GM18951 (cell line): ENCODE data around the gene LRP5.
"Not testable (repeated sequence)": the region's sequence is repeated elsewhere in the genome, so short reads cannot be mapped to it uniquely, and the experiment has no call there.

Experiments
- POLR2A ChIP-seq: IDR thresholded peaks from 4 replicates; pipeline ENCODE4 v1.6.1; 2011; ENCODE audit warnings: mild to moderate bottlenecking; ENCODE audit not compliant: insufficient read length, insufficient read depth; ENCODE audit errors: extremely low read depth
- in situ Hi-C: fragments of 300-500 bp; cut with MboI; formaldehyde crosslinking; loops from one replicate; pipeline ENCODE4 v1.12.0; 2022; ENCODE audit warnings: low sequenced_read_pairs, mixed read lengths, inconsistent platforms; ENCODE audit not compliant: unreplicated experiment

Gene LRP5

GRCh38 chr11:68439355-68440065, 127.1 kb downstream of the LRP5 start:
- TF ChIP-seq POLR2A, result no peak
- in situ Hi-C loops, result no loop called here

GRCh38 chr11:68440224-68440623, 127.8 kb downstream of the LRP5 start:
- in situ Hi-C loops, result no loop called here

GRCh38 chr11:68441466-68442230, 129.3 kb downstream of the LRP5 start:
- in situ Hi-C loops, result no loop called here
- no peak for TF ChIP-seq POLR2A

More at GRCh38 chr11:68440224-68440623, 127.8 kb downstream of the LRP5 start:
- TF ChIP-seq POLR2A, result no peak

- no peak for TF ChIP-seq POLR2A
- in situ Hi-C loops, result no loop called here
Observed at GRCh38 chr11:68442433-68442832, 130.0 kb downstream of the LRP5 start.

- in situ Hi-C loops, result no loop called here
- TF ChIP-seq POLR2A, result no peak
Observed at GRCh38 chr11:68444566-68444965, 132.2 kb downstream of the LRP5 start.

- in situ Hi-C loops, result no loop called here
- no peak for TF ChIP-seq POLR2A
Observed at GRCh38 chr11:68445531-68446035, 133.2 kb downstream of the LRP5 start.

- TF ChIP-seq POLR2A, result no peak
- in situ Hi-C loops, result no loop called here
Observed at GRCh38 chr11:68446046-68446725, 133.8 kb downstream of the LRP5 start.

- no peak for TF ChIP-seq POLR2A
- in situ Hi-C loops, result no loop called here
Observed at GRCh38 chr11:68447015-68447801, 134.8 kb downstream of the LRP5 start.

- in situ Hi-C loops, result not testable (repeated sequence)
Observed at GRCh38 chr11:68447914-68448313, 135.5 kb downstream of the LRP5 start.

GRCh38 chr11:68448604-68449011, 136.2 kb downstream of the LRP5 start:
- TF ChIP-seq POLR2A, result no peak
- in situ Hi-C loops, result no loop called here

GRCh38 chr11:68449951-68450350, 137.6 kb downstream of the LRP5 start:
- no peak for TF ChIP-seq POLR2A
- in situ Hi-C loops, result no loop called here

GRCh38 chr11:68450711-68451110, 138.3 kb downstream of the LRP5 start:
- in situ Hi-C loops, result no loop called here
- no peak for TF ChIP-seq POLR2A

GRCh38 chr11:68454767-68455166, 142.4 kb downstream of the LRP5 start:
- no peak for TF ChIP-seq POLR2A
- in situ Hi-C loops, result no loop called here
